ENCODE data around the gene SSC4D. TPM values are rescaled to one million over a fixed set of nuclear protein-coding genes. Genes with fewer than 3 reads are reported as not detected.

Gene SSC4D
- total and polyA plus RNA-seq, 2 of the 8 experiments (the other 6 are each of a cell fraction or from before 2014, with no cell fraction given), result 11.8 to 27.5 TPM

DNA sequence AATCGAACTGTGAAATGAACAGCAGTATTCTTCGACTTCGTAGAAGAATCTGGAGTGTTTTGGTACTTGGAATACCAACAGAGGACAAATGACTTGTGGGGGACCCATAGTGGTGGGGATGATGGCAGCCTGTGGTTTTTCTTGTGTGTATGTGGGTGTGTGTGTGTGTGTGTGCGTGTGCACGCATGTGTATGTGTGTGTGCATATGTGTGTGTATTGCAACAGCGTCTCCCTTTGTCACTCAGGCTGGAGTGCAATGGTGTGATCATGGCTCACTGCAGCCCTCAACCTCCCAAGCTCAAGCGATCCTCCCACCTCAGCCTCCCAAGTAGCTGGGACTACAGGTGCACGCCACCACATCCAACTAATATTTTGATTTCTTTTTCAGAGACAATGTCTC is 41.3 kb downstream of the SSC4D start:
- no peak overlapping the region for H2AFZ ChIP-seq (ENCODE audit: low read length)
- peaks cover 5 to 9% (median 8%) of the 10 kb centered on the region in 4 experiments; a peak in 5 of 7 replicates for H3K4me1 ChIP-seq (replicated peaks in 1 of 4; ENCODE audit: control insufficient read depth in 3 of 4, insufficient read depth in 4 of 4, low read length in 3 of 4)
- WGBS, 2 experiments (ENCODE audit: extremely low coverage in 1 of 2, insufficient coverage in 1 of 2, insufficient read length in 1 of 2, insufficient replicate concordance in 2 of 2, low coverage in 1 of 2, low lambda C conversion rate in 2 of 2, missing lambda C conversion rate in 1 of 2), result 91% methylated on average over 8 of the region's 8 CpGs; no CpG with 5 or more reads in 1 of the 2 experiments
- no peak overlapping the region for H3K4ac ChIP-seq (replicated peaks; ENCODE audit: insufficient read length, low read depth, low read length)
- no peak overlapping the region for H3K18ac ChIP-seq (ENCODE audit: extremely low read depth, low read length)
- no peaks in the 10 kb centered on the region for H3K79me1 ChIP-seq (ENCODE audit: low read depth, low read length)
- no peak overlapping the region for H2BK20ac ChIP-seq (ENCODE audit: low read length)
- DNase-seq (ENCODE audit: low read depth in 1 of 2, low spot score in 2 of 2) (no peak), FAIRE-seq (no peak)
- no peak overlapping the region for H3K23ac ChIP-seq (ENCODE audit: insufficient read length)
- ChIA-PET POLR2A (ENCODE audit: partially characterized antibody) (interaction anchor here (1.2 to 5.6 kb wide), 3 partner anchors 9 to 26 kb away, joined by 3 to 32 read pairs (median 7); partner anchors contain the start of gene YWHAG), CTCF (ENCODE audit: partially characterized antibody) (interaction anchor here (0.9 to 1.2 kb wide), 2 partner anchors 8 to 54 kb away, joined by 3 read pairs; no protein-coding TSS in a partner anchor)
- H3K23me2 ChIP-seq (ENCODE audit: low read depth, low read length), result no peaks in the 10 kb centered on the region
- H3K27ac ChIP-seq (ENCODE audit: low read depth, low read length), result no peak overlapping the region
- no peak overlapping the region for H2BK5ac ChIP-seq (ENCODE audit: low read depth, low read length)
- no peak overlapping the region for H3K4me3 ChIP-seq (ENCODE audit: extremely low read depth in 1 of 4, insufficient read depth in 2 of 4, low read depth in 3 of 4, low read length in 4 of 4)
- H3K4me2 ChIP-seq (ENCODE audit: insufficient read depth in 1 of 2, low read depth in 2 of 2, low read length in 2 of 2), result no peak overlapping the region
- no peaks in the 10 kb centered on the region for H4K20me1 ChIP-seq (replicated peaks in 1 of 2; ENCODE audit: control insufficient read depth in 1 of 2, insufficient read depth in 2 of 2, low read length in 2 of 2)
- H3K27me3 ChIP-seq (replicated peaks in 1 of 4; ENCODE audit: control insufficient read depth in 3 of 4, extremely low read depth in 1 of 4, insufficient read depth in 3 of 4, low read length in 3 of 4), result no peaks in the 10 kb centered on the region
- no peak overlapping the region for H3K14ac ChIP-seq (ENCODE audit: insufficient read length)
- no peak overlapping the region for H2BK12ac ChIP-seq (ENCODE audit: low read depth, low read length)
- H2AK5ac ChIP-seq (ENCODE audit: low read depth, low read length), result no peak overlapping the region
- no peaks in the 10 kb centered on the region for H3K36me3 ChIP-seq (ENCODE audit: control insufficient read depth in 2 of 4, insufficient read depth in 4 of 4, low read length in 3 of 4)
- no peak overlapping the region for H2BK120ac ChIP-seq (replicated peaks; ENCODE audit: low read depth, low read length)
- no peaks in the 10 kb centered on the region for H3K9me3 ChIP-seq (ENCODE audit: insufficient read depth in 2 of 2, low read depth in 1 of 2, low read length in 1 of 2)
- H4K5ac ChIP-seq (ENCODE audit: insufficient read length, low read depth, low read length), result no peak overlapping the region
- H3K9ac ChIP-seq (replicated peaks in 1 of 4; ENCODE audit: extremely low read depth in 1 of 4, low read depth in 3 of 4, low read length in 3 of 4), result no peak overlapping the region
- H2BK15ac ChIP-seq (ENCODE audit: low read length), result no peak overlapping the region
- no peak overlapping the region for H3K56ac ChIP-seq (replicated peaks; ENCODE audit: insufficient read length, low read depth, low read length)
- H4K91ac ChIP-seq (replicated peaks; ENCODE audit: insufficient read length, low read length), result no peak overlapping the region
- H4K8ac ChIP-seq (ENCODE audit: extremely low read depth, insufficient read depth, low read length), result no peak overlapping the region
- no peaks in the 10 kb centered on the region for H3K79me2 ChIP-seq (ENCODE audit: control insufficient read depth in 1 of 2, insufficient read depth in 2 of 2, low read length in 2 of 2)
- TF ChIP-seq POLR2AphosphoS5 (IDR thresholded peaks at IDR 0.05; ENCODE audit: low read depth, low read length), result no peak
- TF ChIP-seq, protein P1, sequence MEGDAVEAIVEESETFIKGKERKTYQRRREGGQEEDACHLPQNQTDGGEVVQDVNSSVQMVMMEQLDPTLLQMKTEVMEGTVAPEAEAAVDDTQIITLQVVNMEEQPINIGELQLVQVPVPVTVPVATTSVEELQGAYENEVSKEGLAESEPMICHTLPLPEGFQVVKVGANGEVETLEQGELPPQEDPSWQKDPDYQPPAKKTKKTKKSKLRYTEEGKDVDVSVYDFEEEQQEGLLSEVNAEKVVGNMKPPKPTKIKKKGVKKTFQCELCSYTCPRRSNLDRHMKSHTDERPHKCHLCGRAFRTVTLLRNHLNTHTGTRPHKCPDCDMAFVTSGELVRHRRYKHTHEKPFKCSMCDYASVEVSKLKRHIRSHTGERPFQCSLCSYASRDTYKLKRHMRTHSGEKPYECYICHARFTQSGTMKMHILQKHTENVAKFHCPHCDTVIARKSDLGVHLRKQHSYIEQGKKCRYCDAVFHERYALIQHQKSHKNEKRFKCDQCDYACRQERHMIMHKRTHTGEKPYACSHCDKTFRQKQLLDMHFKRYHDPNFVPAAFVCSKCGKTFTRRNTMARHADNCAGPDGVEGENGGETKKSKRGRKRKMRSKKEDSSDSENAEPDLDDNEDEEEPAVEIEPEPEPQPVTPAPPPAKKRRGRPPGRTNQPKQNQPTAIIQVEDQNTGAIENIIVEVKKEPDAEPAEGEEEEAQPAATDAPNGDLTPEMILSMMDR (IDR thresholded peaks at IDR 0.05; ENCODE audit: control extremely low read depth in 1 of 3, insufficient read depth in 1 of 3, low read depth in 1 of 3, low read length in 3 of 3), result no peak
- TF ChIP-seq SP1 (IDR thresholded peaks at IDR 0.05; ENCODE audit: low read depth, low read length), result no peak
- no peak for TF ChIP-seq RXRA (IDR thresholded peaks at IDR 0.05; ENCODE audit: insufficient read depth, low read depth, low read length)
- no peak for TF ChIP-seq POU5F1 (IDR thresholded peaks at IDR 0.05; ENCODE audit: low read depth, low read length)
- no peak for TF ChIP-seq SIRT6 (IDR thresholded peaks at IDR 0.05; ENCODE audit: low read length)
- TF ChIP-seq RAD21 (IDR thresholded peaks at IDR 0.05 in 1 of 2, conservative IDR thresholded peaks at IDR 0.05 in 1 of 2; ENCODE audit: low read depth in 2 of 2, low read length in 2 of 2), result no peak
- TF ChIP-seq PHF8 (conservative IDR thresholded peaks at IDR 0.05; ENCODE audit: low read depth, low read length), result no peak
- TF ChIP-seq SRF (IDR thresholded peaks at IDR 0.05; ENCODE audit: low read depth, low read length), result no peak
- TF ChIP-seq SP4 (IDR thresholded peaks at IDR 0.05; ENCODE audit: low read length), result no peak
- TF ChIP-seq FOSL1 (IDR thresholded peaks at IDR 0.05; ENCODE audit: insufficient read depth, low read depth, low read length), result no peak
- no peak for TF ChIP-seq ASH2L (IDR thresholded peaks at IDR 0.05; ENCODE audit: low read length)
- no peak for TF ChIP-seq SP2 (IDR thresholded peaks at IDR 0.05; ENCODE audit: low read length)
